Endothelial cell of umbilical vein (primary cell): Measurements from ENCODE around the gene MED6. TPM values are rescaled to one million over a fixed set of nuclear protein-coding genes. Genes with fewer than 3 reads are reported as not detected.

Experiments
- BruUV-seq: library from RNA; stranded (reverse); fragments of 400-500 nt; replicated peaks from 2 replicates; lab custom pipeline; 2021; lab: Mats Ljungman, UMichigan
- CTCF ChIA-PET: fragments of 300-600, 350-600 bp; sonication (Branson Sonifier 250); formaldehyde crosslinking; loops from one replicate; lab custom pipeline; 2021; ENCODE audit warnings: antibody characterized with exemption, inconsistent platforms; lab: Charles Lee
- POLR2A ChIA-PET: fragments of 300-600, 350-600 bp; sonication (Branson Sonifier 250); formaldehyde crosslinking; loops from one replicate; lab custom pipeline; 2021; ENCODE audit warnings: antibody characterized with exemption, inconsistent platforms; lab: Charles Lee
- DNase-seq: peaks from one replicate; pipeline ENCODE4 v3.0.0-alpha.2; 2011; ENCODE audit warnings: low read depth, low spot score
- FAIRE-seq: peaks from 2 replicates; lab custom pipeline; 2011; peaks lifted over from hg19 to GRCh38; lab: Jason Lieb, UNC
- H2AFZ ChIP-seq: 2 replicates; pipeline ENCODE4 v1.6.0; 2012; ENCODE audit warnings: low read depth, low read length, control low read depth, inconsistent platforms
- H3K27ac ChIP-seq: 2 replicates; pipeline ENCODE4 v1.5.1; 2011; ENCODE audit warnings: low read depth, mild to moderate bottlenecking, control low read depth, low read length, moderate library complexity; ENCODE audit not compliant: insufficient read depth
- H3K27me3 ChIP-seq, 2 experiments: 2 replicates each; pipeline versions ENCODE4 v1.6.0 to v1.6.1; 2011; ENCODE audit warnings: low read length in 2 of 2, mixed read lengths in 1 of 2; ENCODE audit not compliant: control insufficient read depth in 2 of 2, insufficient read depth in 2 of 2
- H3K36me3 ChIP-seq, 2 experiments: 2 replicates in 1 of 2; 3 replicates in 1 of 2; pipeline ENCODE4 v1.5.1; 2011; ENCODE audit warnings: low read length in 2 of 2, mild to moderate bottlenecking in 1 of 2, moderate library complexity in 1 of 2; ENCODE audit not compliant: control insufficient read depth in 2 of 2, insufficient read depth in 2 of 2; ENCODE audit errors: extremely low read depth in 1 of 2
- H3K4me1 ChIP-seq: 3 replicates; pipeline ENCODE4 v1.5.1; 2011; ENCODE audit warnings: mild to moderate bottlenecking, low read length; ENCODE audit not compliant: control insufficient read depth, insufficient read depth; ENCODE audit errors: extremely low read depth
- H3K4me2 ChIP-seq: 2 replicates; pipeline ENCODE4 v1.6.1; 2011; ENCODE audit warnings: low read length, control low read depth, mixed read lengths; ENCODE audit not compliant: insufficient read depth
- H3K4me3 ChIP-seq, 3 experiments: fragments of 200-600 bp in 1 of 3; sonication (generic), shearing (Covaris generic) in 1 of 3; replicated peaks in 1 of 3; 2 replicates each; pipeline ENCODE4 v1.5.1; 2011 to 2016; ENCODE audit warnings: control low read depth in 3 of 3, low read length in 3 of 3, mild to moderate bottlenecking in 2 of 3, inconsistent platforms in 1 of 3, low read depth in 1 of 3, moderate library complexity in 1 of 3; ENCODE audit not compliant: insufficient read depth in 1 of 3
- H3K79me2 ChIP-seq: 2 replicates; pipeline ENCODE4 v1.6.0; 2012; ENCODE audit warnings: low read length, inconsistent platforms; ENCODE audit not compliant: control insufficient read depth, insufficient read depth
- H3K9ac ChIP-seq: replicated peaks from 2 replicates; pipeline ENCODE3; 2011; ENCODE audit warnings: low read length, control low read depth; ENCODE audit not compliant: insufficient read depth; ENCODE audit errors: extremely low read depth
- H3K9me1 ChIP-seq: replicated peaks from 3 replicates; pipeline ENCODE4 v1.6.0; 2011; ENCODE audit warnings: mild to moderate bottlenecking, low read length; ENCODE audit not compliant: control insufficient read depth, insufficient read depth; ENCODE audit errors: extremely low read depth
- H3K9me3 ChIP-seq: replicated peaks from 2 replicates; pipeline ENCODE4 v1.5.1; 2012; ENCODE audit warnings: low read length, inconsistent platforms; ENCODE audit not compliant: control insufficient read depth, insufficient read depth
- H4K20me1 ChIP-seq: replicated peaks from 2 replicates; pipeline ENCODE3; 2011; ENCODE audit warnings: mild to moderate bottlenecking, low read length; ENCODE audit not compliant: control insufficient read depth, insufficient read depth; ENCODE audit errors: extremely low read depth
- CTCF ChIP-seq, 2 donors: IDR thresholded peaks; 1 replicate in 1 of 2; 2 replicates in 1 of 2; pipeline ENCODE4 v1.5.1; 2011; ENCODE audit warnings: low read length in 2 of 2, mild to moderate bottlenecking in 2 of 2, moderate library complexity in 2 of 2, control low read depth in 1 of 2, inconsistent platforms in 1 of 2, low read depth in 1 of 2; ENCODE audit not compliant: insufficient read depth in 1 of 2; ENCODE audit errors: extremely low read depth in 1 of 2
- EZH2 ChIP-seq: IDR thresholded peaks from 2 replicates; pipeline ENCODE4 v1.6.1; 2012; ENCODE audit warnings: borderline replicate concordance, low read depth, mild to moderate bottlenecking, moderate library complexity, low read length, inconsistent platforms; ENCODE audit not compliant: severe bottlenecking
- FOS ChIP-seq: IDR thresholded peaks from 2 replicates; pipeline ENCODE4 v1.6.1; 2011; ENCODE audit warnings: mild to moderate bottlenecking, low read length, moderate library complexity, borderline replicate concordance; ENCODE audit not compliant: insufficient read depth
- GATA2 ChIP-seq: IDR thresholded peaks from 2 replicates; pipeline ENCODE4 v1.7.0; 2011; ENCODE audit warnings: low read depth, mild to moderate bottlenecking, moderate library complexity, mixed read lengths, low read length; ENCODE audit not compliant: insufficient read length, insufficient read depth
- JUN ChIP-seq: IDR thresholded peaks from 2 replicates; pipeline ENCODE4 v1.6.1; 2011; ENCODE audit warnings: borderline replicate concordance, low read depth; ENCODE audit not compliant: insufficient read length, insufficient read depth
- MAX ChIP-seq: IDR thresholded peaks from 2 replicates; pipeline ENCODE4 v1.6.1; 2011; ENCODE audit not compliant: insufficient read depth, insufficient read length
- MYC ChIP-seq: IDR thresholded peaks from one replicate; pipeline ENCODE4 v1.6.1; 2011; ENCODE audit warnings: mild to moderate bottlenecking, low read depth, low read length
- POLR2A ChIP-seq: IDR thresholded peaks from 2 replicates; pipeline ENCODE4 v1.6.1; 2012; ENCODE audit warnings: low read depth, mild to moderate bottlenecking, control low read depth, low read length
- POLR2AphosphoS5 ChIP-seq: IDR thresholded peaks from 2 replicates; pipeline ENCODE4 v1.6.1; 2012; ENCODE audit warnings: low read depth, mild to moderate bottlenecking, control low read depth, low read length, moderate library complexity; ENCODE audit not compliant: insufficient read depth
- dilution Hi-C: fragments of 300-500 bp; cut with MboI; formaldehyde crosslinking; loops from one replicate; pipeline ENCODE4 v1.15.0; 2019; ENCODE audit warnings: low sequenced_read_pairs; ENCODE audit not compliant: extremely low pct_ligation_motif_present
- intact Hi-C: fragments of 100-400 bp; cut with micrococcal nuclease; formaldehyde crosslinking; loops from one replicate; pipeline ENCODE4 v1.10.0; 2022
- polyA plus RNA-seq, 4 experiments: library from polyadenylated mRNA; depleted of rRNA in 3 of 4; stranded (reverse) in 3 of 4; unstranded in 1 of 4; fragments of >200 nt; gene quantifications; 2 replicates each; pipeline versions ENCODE4 v1.2.1 to v1.2.3, GENCODE V29; 2011 to 2012; ENCODE audit warnings: missing spikeins in 1 of 4
- total RNA-seq: library from RNA; stranded (reverse); gene quantifications from 2 replicates; pipeline ENCODE4 v1.2.3, GENCODE V29; 2021

Gene MED6
- total and polyA plus RNA-seq, 2 donors (not counting 3 experiments of a cell fraction or from before 2014, with no cell fraction given), result 22.8 to 41.5 TPM

DNA sequence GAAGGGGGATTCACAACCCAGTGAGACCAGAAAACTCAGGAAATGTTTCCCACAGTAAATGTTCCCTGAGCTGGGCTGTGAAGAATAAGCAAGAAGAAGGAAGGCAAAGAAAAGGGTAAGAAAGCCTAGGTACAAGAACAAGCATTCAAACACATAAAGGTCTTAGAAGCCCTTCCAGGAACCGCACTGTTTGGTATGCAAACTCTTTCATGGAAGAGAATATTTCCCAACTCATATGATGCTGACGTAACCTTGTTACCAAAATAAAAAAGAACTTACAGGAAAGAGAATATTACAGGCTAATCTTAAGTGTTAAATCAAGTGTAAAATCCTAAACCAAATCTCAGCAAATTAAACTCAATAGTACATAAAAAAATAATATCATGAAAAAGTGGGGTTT, 23.6 kb downstream of the MED6 start:
- no peak for FAIRE-seq
- no TSS peak for BruUV-seq

More for the DNA sequence above, 23.6 kb downstream of the MED6 start:
- no peak for DNase-seq
- POLR2A ChIA-PET, result no interaction called here
- CTCF ChIA-PET, result no interaction called here
- Histone ChIP-seq H3K4me2 (no peak overlapping the region), H3K4me3 (no peak overlapping the region), H3K4me1 (no peaks in the 10 kb centered on the region), H4K20me1 (no peaks in the 10 kb centered on the region), H3K9me1 (no peaks in the 10 kb centered on the region), H3K27ac (no peak overlapping the region), H3K36me3 (no peaks in the 10 kb centered on the region), H3K79me2 (no peaks in the 10 kb centered on the region), H3K9ac (no peak overlapping the region), H2AFZ (no peak overlapping the region), H3K9me3 (no peaks in the 10 kb centered on the region), H3K27me3 (no peaks in the 10 kb centered on the region)
- TF ChIP-seq MAX (no peak), POLR2AphosphoS5 (no peak), MYC (no peak), CTCF (IDR thresholded peaks at IDR 0.05; ENCODE audit: extremely low read depth in 1 of 2, insufficient read depth in 1 of 2, low read depth in 1 of 2, low read length in 2 of 2) (no peak), EZH2 (no peak), FOS (no peak), JUN (no peak), GATA2 (no peak), POLR2A (no peak)
- intact Hi-C loops, result no loop called here
- dilution Hi-C loops, result no loop called here
